DOHH2 (cell line): Measurements from ENCODE around the gene CIPC.

Experiments used
- CTCF ChIP-seq: fragments of 200-600 bp; sonication (generic); IDR thresholded peaks from one replicate; pipeline ENCODE4 v1.5.1; 2014; ENCODE audit warnings: antibody characterized with exemption, mild to moderate bottlenecking, low read depth, low read length; ENCODE audit not compliant: poor library complexity, severe bottlenecking
- EZH2phosphoT487 ChIP-seq: fragments of 200-600 bp; sonication (generic); IDR thresholded peaks from 2 replicates; pipeline ENCODE4 v1.6.1; 2017; ENCODE audit warnings: borderline replicate concordance, mild to moderate bottlenecking, antibody characterized with exemption, low read length, moderate library complexity, mixed read lengths

- no peak for TF ChIP-seq CTCF
- no peak for TF ChIP-seq EZH2phosphoT487
These were observed 5.4 kb upstream of the CIPC start for GRCh38 chr14:77092676-77093075.
